PC-3 (cell line): Measurements from ENCODE around the gene P2RX3.

Experiments used
- CTCF ChIP-seq: fragments of 300-600 bp; sonication (generic); conservative IDR thresholded peaks from 2 replicates; pipeline ENCODE4 v1.5.1; 2017; ENCODE audit warnings: antibody characterized with exemption, low read depth, mild to moderate bottlenecking, low read length
- EZH2 ChIP-seq: fragments of 300-600 bp; sonication (generic); IDR thresholded peaks from one replicate; pipeline ENCODE4 v1.6.1; 2017; ENCODE audit warnings: antibody characterized with exemption, mild to moderate bottlenecking, low read length; ENCODE audit not compliant: unreplicated experiment
- EZH2phosphoT487 ChIP-seq: fragments of 300-600 bp; sonication (generic); IDR thresholded peaks from 2 replicates; pipeline ENCODE4 v1.6.1; 2018; ENCODE audit warnings: mild to moderate bottlenecking, antibody characterized with exemption, low read length, borderline replicate concordance

- TF ChIP-seq CTCF (peak; percentile 44), EZH2 (no peak), EZH2phosphoT487 (no peak)
These were observed 49.3 kb downstream of the P2RX3 start for GRCh38 chr11:57387289-57388030.
